OCI-LY3 (cell line): ENCODE results near the gene FOXM1.

Experiments used
- H2AFZ ChIP-seq: fragments of 200-600, 300-600 bp; shearing (Covaris generic); 2 replicates; pipeline ENCODE4 v1.6.0; 2014; ENCODE audit warnings: antibody characterized with exemption, low read depth, low read length
- H3K27ac ChIP-seq: fragments of 200-600, 300-600 bp; sonication (generic); 2 replicates; pipeline ENCODE4 v1.5.1; 2014; ENCODE audit warnings: mild to moderate bottlenecking, low read length, moderate library complexity, mixed read lengths
- H3K27me3 ChIP-seq: fragments of 200-600, 300-600 bp; sonication (generic); 2 replicates; pipeline ENCODE4 v1.6.1; 2014; ENCODE audit warnings: low read depth, low read length, mixed read lengths
- H3K36me3 ChIP-seq: fragments of 200-600, 300-600 bp; sonication (generic); replicated peaks from 2 replicates; pipeline ENCODE3; 2014; ENCODE audit warnings: low read depth, low read length, mixed read lengths
- H3K4me1 ChIP-seq: fragments of 300-600, 200-600 bp; sonication (generic); 2 replicates; pipeline ENCODE4 v1.6.1; 2014; ENCODE audit warnings: low read length, mixed read lengths
- H3K4me2 ChIP-seq: fragments of 200-600, 300-600 bp; sonication (generic); 2 replicates; pipeline ENCODE4 v1.6.1; 2014; ENCODE audit warnings: low read length, mixed read lengths
- H3K4me3 ChIP-seq: fragments of 300-600, 200-600 bp; sonication (generic); 2 replicates; pipeline ENCODE4 v1.5.1; 2014; ENCODE audit warnings: antibody characterized with exemption, mild to moderate bottlenecking, low read length, moderate library complexity
- H3K79me2 ChIP-seq: fragments of 300-600, 200-600 bp; shearing (Covaris generic); 2 replicates; pipeline ENCODE4 v1.6.1; 2014; ENCODE audit warnings: mild to moderate bottlenecking, low read length, mixed read lengths
- H3K9ac ChIP-seq: fragments of 300-600, 200-600 bp; shearing (Covaris generic); 2 replicates; pipeline ENCODE4 v1.6.0; 2014; ENCODE audit warnings: mild to moderate bottlenecking, low read length, moderate library complexity
- H3K9me3 ChIP-seq: fragments of 200-600, 300-600 bp; shearing (Covaris generic); 2 replicates; pipeline ENCODE4 v1.6.1; 2014; ENCODE audit warnings: low read length, mixed read lengths; ENCODE audit not compliant: insufficient read depth
- H4K20me1 ChIP-seq: fragments of 200-600, 300-600 bp; sonication (generic); 2 replicates; pipeline ENCODE4 v1.6.1; 2016; ENCODE audit warnings: low read length, mixed read lengths; ENCODE audit not compliant: insufficient read depth
- CTCF ChIP-seq: fragments of 200-600, 300-600 bp; sonication (generic); IDR thresholded peaks from 2 replicates; pipeline ENCODE4 v1.5.1; 2014; ENCODE audit warnings: antibody characterized with exemption, low read length, low read depth
- EZH2phosphoT487 ChIP-seq: fragments of 200-600 bp; shearing (Covaris generic); IDR thresholded peaks from 2 replicates; pipeline ENCODE4 v1.6.1; 2018; ENCODE audit warnings: antibody characterized with exemption, mixed run types, low read depth

Gene FOXM1

DNA sequence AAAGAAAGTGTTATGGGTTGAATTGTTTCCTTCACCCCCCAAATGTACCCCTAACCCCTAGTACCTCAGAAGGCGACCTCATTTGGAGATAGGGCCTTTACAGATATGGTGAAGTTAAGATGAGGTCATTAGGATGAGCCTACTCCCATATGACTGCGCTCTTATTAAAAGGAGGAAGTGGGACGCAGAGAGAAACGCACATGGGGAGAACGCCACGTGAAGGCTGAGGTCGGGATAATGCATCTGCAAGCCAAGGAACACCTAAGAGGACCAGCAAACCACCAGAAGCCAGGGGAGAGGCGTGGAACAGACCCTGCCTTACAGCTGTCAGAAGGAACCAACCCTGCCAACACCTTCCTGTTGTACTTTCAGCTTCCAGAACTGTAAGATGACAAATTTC, 40.4 kb downstream of the FOXM1 start:
- H3K4me2 ChIP-seq: no peak overlapping the region
- no peaks in the 10 kb centered on the region for H3K9me3 ChIP-seq
- no peaks in the 10 kb centered on the region for H4K20me1 ChIP-seq
- H3K79me2 ChIP-seq: no peaks in the 10 kb centered on the region
- H3K27me3 ChIP-seq: no peaks in the 10 kb centered on the region
- TF ChIP-seq EZH2phosphoT487 (no peak), CTCF (no peak)
- no peak overlapping the region for H3K27ac ChIP-seq
- peaks cover 5% of the 10 kb centered on the region for H3K36me3 ChIP-seq
- H3K4me1 ChIP-seq: no peaks in the 10 kb centered on the region
- no peak overlapping the region for H3K9ac ChIP-seq
- no peak overlapping the region for H2AFZ ChIP-seq
- no peak overlapping the region for H3K4me3 ChIP-seq

DNA sequence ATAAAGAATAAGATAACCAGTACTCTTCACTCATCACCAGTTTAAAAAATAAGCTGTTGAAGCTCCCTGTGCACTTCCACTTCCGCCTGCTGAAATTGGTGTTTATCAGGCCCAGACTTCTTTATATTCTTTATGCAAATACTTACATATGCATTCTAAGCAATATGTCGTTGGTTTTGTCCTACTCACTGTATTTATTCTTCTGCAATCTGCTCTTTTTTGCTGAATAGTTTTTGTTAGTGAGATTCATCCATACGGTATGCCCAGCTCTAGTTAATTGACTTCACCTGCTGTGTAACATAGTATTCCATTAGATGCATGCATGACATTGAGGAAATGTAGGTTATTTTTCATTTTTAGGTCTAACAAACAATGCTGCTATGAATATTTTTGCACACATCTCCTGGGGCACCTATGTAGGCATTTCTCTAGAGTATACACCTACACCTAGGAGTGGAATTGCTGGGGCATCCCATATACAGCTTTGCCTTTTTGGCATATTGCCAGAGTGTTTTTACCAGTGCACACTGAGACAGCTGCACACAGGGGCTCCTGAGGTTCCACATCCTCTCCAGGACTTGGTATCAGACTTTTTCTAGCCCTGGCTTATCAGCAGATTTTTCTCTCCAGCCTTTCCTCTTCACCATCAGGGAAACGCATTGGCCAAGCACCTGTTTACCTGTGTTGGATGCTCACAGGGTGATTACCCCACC, 41.1 kb downstream of the FOXM1 start:
- Histone ChIP-seq H4K20me1 (no peaks in the 10 kb centered on the region), H3K9me3 (no peaks in the 10 kb centered on the region), H3K27ac (no peak overlapping the region), H3K4me2 (no peak overlapping the region), H3K79me2 (no peaks in the 10 kb centered on the region), H3K9ac (no peak overlapping the region), H3K36me3 (peaks cover 5% of the 10 kb centered on the region), H3K27me3 (no peaks in the 10 kb centered on the region), H3K4me3 (no peak overlapping the region), H3K4me1 (no peaks in the 10 kb centered on the region), H2AFZ (no peak overlapping the region)
- TF ChIP-seq EZH2phosphoT487 (no peak), CTCF (no peak)

GRCh38 chr12:2834581-2835491, 42.1 kb downstream of the FOXM1 start, which contains the start of gene NRIP2:
NRIP2 (minus strand) TSS chr12:2835035; CDS start chr12:2834983, 52 bp downstream.
- Histone ChIP-seq H3K27me3 (no peaks in the 10 kb centered on the region), H3K9me3 (no peaks in the 10 kb centered on the region), H3K4me1 (no peaks in the 10 kb centered on the region), H3K27ac (no peak within 1 kb of the TSS), H2AFZ (no peak within 1 kb of the TSS), H3K9ac (no peak within 1 kb of the TSS), H3K4me3 (no peak within 1 kb of the TSS), H3K36me3 (peaks cover 5% of the 10 kb centered on the region), H3K4me2 (no peak within 1 kb of the TSS), H4K20me1 (no peaks in the 10 kb centered on the region), H3K79me2 (no peaks in the 10 kb centered on the region)
- no peak for TF ChIP-seq CTCF
- TF ChIP-seq EZH2phosphoT487: no peak

DNA sequence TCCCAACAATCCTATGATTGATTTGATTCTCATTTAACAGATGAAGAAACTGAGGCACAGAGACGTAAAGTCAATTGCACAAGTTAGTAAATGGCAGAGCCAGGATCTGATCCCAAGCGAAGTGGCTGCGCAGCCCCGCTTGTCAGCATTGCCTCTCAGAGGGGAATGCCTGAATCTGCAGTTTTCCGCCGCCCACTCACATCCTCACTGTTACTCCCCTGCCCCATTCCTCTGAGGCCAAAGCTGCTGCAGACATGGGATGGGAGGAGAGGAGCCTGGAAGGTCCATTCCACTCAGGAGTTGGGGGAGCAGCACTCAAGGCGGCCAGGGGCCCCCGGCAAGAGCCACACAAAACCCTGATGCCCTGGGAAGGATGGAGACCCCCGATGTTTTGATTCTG, 43.2 kb downstream of the FOXM1 start:
- Histone ChIP-seq H3K27me3 (no peaks in the 10 kb centered on the region), H3K4me3 (no peak overlapping the region), H3K36me3 (peaks cover 5% of the 10 kb centered on the region), H2AFZ (no peak overlapping the region), H3K9me3 (no peaks in the 10 kb centered on the region), H3K79me2 (no peaks in the 10 kb centered on the region), H3K9ac (no peak overlapping the region), H3K27ac (no peak overlapping the region), H3K4me1 (no peaks in the 10 kb centered on the region), H4K20me1 (no peaks in the 10 kb centered on the region), H3K4me2 (no peak overlapping the region)
- TF ChIP-seq CTCF: no peak
- no peak for TF ChIP-seq EZH2phosphoT487
